Fibroblast of lung (primary cell): ENCODE data around the gene TNFSF15. TPM values are rescaled to one million over a fixed set of nuclear protein-coding genes. Genes with fewer than 3 reads are reported as not detected.
A peak's percentile ranks its signal among the peaks of the same experiment; 100 is the strongest.

Source experiments
- DNase-seq, 2 donors: peaks; one replicate each; pipeline versions ENCODE4 v3.0.0 to v3.0.0-alpha.2; 2010; ENCODE audit warnings: low read depth in 2 of 2
- H2AFZ ChIP-seq: 2 replicates; pipeline ENCODE4 v1.5.1; 2012; ENCODE audit warnings: low read length, control low read depth, inconsistent platforms
- H3K27ac ChIP-seq: 2 replicates; pipeline ENCODE4 v1.5.1; 2011; ENCODE audit warnings: low read length, control low read depth; ENCODE audit not compliant: insufficient read depth
- H3K27me3 ChIP-seq: 2 replicates; pipeline ENCODE4 v1.5.1; 2011; ENCODE audit warnings: mild to moderate bottlenecking, low read length; ENCODE audit not compliant: control insufficient read depth, insufficient read depth
- H3K36me3 ChIP-seq: 2 replicates; pipeline ENCODE4 v1.5.1; 2011; ENCODE audit warnings: low read length; ENCODE audit not compliant: control insufficient read depth, insufficient read depth
- H3K4me1 ChIP-seq: 2 replicates; pipeline ENCODE4 v1.5.1; 2011; ENCODE audit warnings: low read length; ENCODE audit not compliant: control insufficient read depth, insufficient read depth; ENCODE audit errors: extremely low read depth
- H3K4me2 ChIP-seq: 2 replicates; pipeline ENCODE4 v1.5.1; 2011; ENCODE audit warnings: low read length, control low read depth; ENCODE audit not compliant: insufficient read depth; ENCODE audit errors: extremely low read depth
- H3K4me3 ChIP-seq, 4 experiments: fragments of 200-600 bp in 1 of 4; sonication (generic) in 1 of 4; replicated peaks in 1 of 4; 2 replicates each; pipeline ENCODE4 v1.5.1; 2011 to 2016; ENCODE audit warnings: low read length in 4 of 4, low read depth in 3 of 4, mild to moderate bottlenecking in 3 of 4, control low read depth in 2 of 4, inconsistent platforms in 1 of 4, mixed read lengths in 1 of 4; ENCODE audit not compliant: insufficient read depth in 1 of 4; ENCODE audit errors: control extremely low read depth in 1 of 4
- H3K79me2 ChIP-seq: 2 replicates; pipeline ENCODE4 v1.5.1; 2012; ENCODE audit warnings: mild to moderate bottlenecking, low read length, inconsistent platforms; ENCODE audit not compliant: control insufficient read depth, insufficient read depth
- H3K9ac ChIP-seq: 2 replicates; pipeline ENCODE4 v1.5.1; 2011; ENCODE audit warnings: mild to moderate bottlenecking, low read length, control low read depth; ENCODE audit not compliant: insufficient read depth
- H3K9me3 ChIP-seq: 2 replicates; pipeline ENCODE4 v1.5.1; 2012; ENCODE audit warnings: low read depth, low read length; ENCODE audit not compliant: control insufficient read depth, insufficient read depth
- H4K20me1 ChIP-seq: 2 replicates; pipeline ENCODE4 v1.5.1; 2011; ENCODE audit warnings: low read length; ENCODE audit not compliant: control insufficient read depth, insufficient read depth; ENCODE audit errors: extremely low read depth
- CTCF ChIP-seq, 2 donors: IDR thresholded peaks in 1 of 2; conservative IDR thresholded peaks in 1 of 2; 1 replicate in 1 of 2; 2 replicates in 1 of 2; pipeline ENCODE4 v1.5.1; 2011 to 2012; ENCODE audit warnings: low read length in 2 of 2, control low read depth in 1 of 2, inconsistent platforms in 1 of 2, low read depth in 1 of 2, mild to moderate bottlenecking in 1 of 2
- EZH2 ChIP-seq: IDR thresholded peaks from 2 replicates; pipeline ENCODE4 v1.5.1; 2012; ENCODE audit warnings: low read length, control low read depth, mild to moderate bottlenecking; ENCODE audit errors: missing control alignments
- polyA plus RNA-seq, 2 donors: library from polyadenylated mRNA; depleted of rRNA in 1 of 2; stranded (reverse) in 1 of 2; unstranded in 1 of 2; fragments of >200 nt; gene quantifications; 2 replicates each; pipeline ENCODE4 v1.2.1, GENCODE V29; 2011 to 2012; ENCODE audit warnings: missing spikeins in 1 of 2
- total RNA-seq: library from RNA; depleted of rRNA; stranded (reverse); fragments of >200 nt; gene quantifications from 2 replicates; pipeline ENCODE4 v1.2.1, GENCODE V29; 2014

TNFSF15 gene
- total and polyA plus RNA-seq, 2 donors (not counting 1 experiment from before 2014, with no cell fraction given) = 0.33 to 0.76 TPM

DNA sequence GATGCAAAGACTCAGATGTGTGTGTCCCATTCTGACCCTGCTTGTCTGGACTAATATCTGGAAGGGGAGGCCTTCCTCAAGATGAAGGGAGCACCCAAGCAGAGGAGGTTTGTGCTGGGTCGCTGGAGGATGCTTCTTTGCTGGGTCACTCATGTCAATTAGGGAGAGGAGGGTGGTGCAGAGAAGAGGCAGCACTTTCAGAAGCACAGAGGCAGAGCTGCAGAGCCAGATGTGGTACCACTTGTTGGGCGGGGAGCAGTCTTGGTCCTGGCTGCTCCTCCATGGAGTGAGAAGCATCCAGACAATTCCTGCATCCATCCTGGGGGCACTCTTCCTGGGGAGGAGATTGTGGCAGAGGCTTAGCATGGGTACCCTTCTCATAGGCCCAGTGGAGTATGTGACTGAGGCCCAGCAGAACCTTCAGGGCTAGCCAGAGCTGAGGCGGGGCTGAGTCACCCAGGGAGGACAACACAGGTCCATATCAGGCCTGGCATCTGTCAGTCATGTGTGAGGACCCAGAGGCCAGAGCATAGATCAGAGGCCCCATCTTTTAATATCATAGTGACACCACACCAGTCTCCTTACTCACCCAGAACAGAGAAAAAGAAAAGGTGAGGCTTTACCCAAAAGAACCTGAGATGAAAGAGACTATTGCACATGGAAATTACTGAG lies 59.8 kb downstream of the TNFSF15 start:
- Histone ChIP-seq H3K27me3 (no peaks in the 10 kb centered on the region), H2AFZ (no peak overlapping the region), H3K27ac (no peak overlapping the region)

GRCh38 chr9:114745108-114745848 lies 60.6 kb downstream of the TNFSF15 start:
- H3K4me2 ChIP-seq = no peak overlapping the region
- H4K20me1 ChIP-seq = no peaks in the 10 kb centered on the region
- TF ChIP-seq EZH2 (no peak), CTCF (conservative IDR thresholded peaks at IDR 0.05 in 1 of 2, IDR thresholded peaks at IDR 0.05 in 1 of 2; ENCODE audit: low read depth in 1 of 2, low read length in 2 of 2) (no peak)
- H3K4me3 ChIP-seq = no peak overlapping the region
- H3K9ac ChIP-seq = no peak overlapping the region
- H3K4me1 ChIP-seq = peaks cover 3% of the 10 kb centered on the region
- H3K79me2 ChIP-seq = no peaks in the 10 kb centered on the region
- no peaks in the 10 kb centered on the region for H3K9me3 ChIP-seq
- H3K36me3 ChIP-seq = no peaks in the 10 kb centered on the region
- H3K27ac ChIP-seq = no peak overlapping the region
- H2AFZ ChIP-seq = no peak overlapping the region
- H3K27me3 ChIP-seq = no peaks in the 10 kb centered on the region
- DNase-seq = peak; percentile 66 to 69

More for the DNA sequence above, 59.8 kb downstream of the TNFSF15 start:
- H3K4me1 ChIP-seq = peaks cover 3% of the 10 kb centered on the region
- no peak overlapping the region for H3K9ac ChIP-seq
- H3K36me3 ChIP-seq = no peaks in the 10 kb centered on the region
- H3K9me3 ChIP-seq = no peaks in the 10 kb centered on the region
- no peak overlapping the region for H3K4me3 ChIP-seq
- no peak overlapping the region for H3K4me2 ChIP-seq
- H3K79me2 ChIP-seq = no peaks in the 10 kb centered on the region
- TF ChIP-seq CTCF (conservative IDR thresholded peaks at IDR 0.05 in 1 of 2, IDR thresholded peaks at IDR 0.05 in 1 of 2; ENCODE audit: low read depth in 1 of 2, low read length in 2 of 2) = no peak
- TF ChIP-seq EZH2 = no peak
- H4K20me1 ChIP-seq = no peaks in the 10 kb centered on the region
- no peak for DNase-seq

- no peak overlapping the region for H3K9ac ChIP-seq
- H3K27ac ChIP-seq = no peak overlapping the region
- H3K27me3 ChIP-seq = no peaks in the 10 kb centered on the region
- no peaks in the 10 kb centered on the region for H4K20me1 ChIP-seq
- peaks cover 3% of the 10 kb centered on the region for H3K4me1 ChIP-seq
- no peak overlapping the region for H3K4me3 ChIP-seq
- TF ChIP-seq EZH2 (no peak), CTCF (conservative IDR thresholded peaks at IDR 0.05 in 1 of 2, IDR thresholded peaks at IDR 0.05 in 1 of 2; ENCODE audit: low read depth in 1 of 2, low read length in 2 of 2) (no peak)
- no peak overlapping the region for H3K4me2 ChIP-seq
- H3K36me3 ChIP-seq = no peaks in the 10 kb centered on the region
- no peaks in the 10 kb centered on the region for H3K9me3 ChIP-seq
- no peaks in the 10 kb centered on the region for H3K79me2 ChIP-seq
- H2AFZ ChIP-seq = no peak overlapping the region
- no peak for DNase-seq
Observed at GRCh38 chr9:114743446-114743845, 62.4 kb downstream of the TNFSF15 start.
